Activated gamma-delta T cell treated with Interleukin-2 at 50 U/mL for 16 hours (primary cell): ENCODE measurements around the gene JCAD.
"Not testable (repeated sequence)": the region's sequence is repeated elsewhere in the genome, so short reads cannot be mapped to it uniquely, and the experiment has no call there.

Experiments
- DNase-seq: peaks from one replicate; pipeline ENCODE4 v3.0.0-alpha.2; 2020

The JCAD gene

GRCh38 chr10:30059209-30060107 lies at the start of gene JCAD:
TSS of gene JCAD (minus strand) at chr10:30059586. CDS start at chr10:30047812, 11,774 bp downstream.
- DNase-seq: peak; percentile 36

- DNase-seq: no peak
Measured at GRCh38 chr10:30106987-30107386, 47.6 kb upstream of the JCAD start.

- DNase-seq: no peak
Measured at GRCh38 chr10:30103595-30104320, 44.4 kb upstream of the JCAD start.

GRCh38 chr10:30099706-30100105 lies 40.3 kb upstream of the JCAD start:
- not testable (repeated sequence) for DNase-seq

GRCh38 chr10:30099101-30099500 lies 39.7 kb upstream of the JCAD start:
- no peak for DNase-seq

GRCh38 chr10:30098629-30099028 lies 39.2 kb upstream of the JCAD start:
- DNase-seq: no peak

GRCh38 chr10:30096564-30096963 lies 37.2 kb upstream of the JCAD start:
- no peak for DNase-seq

- no peak for DNase-seq
Measured at GRCh38 chr10:30095631-30096422, 36.4 kb upstream of the JCAD start.

- no peak for DNase-seq
Measured at GRCh38 chr10:30094601-30095000, 35.2 kb upstream of the JCAD start.

- no peak for DNase-seq
Measured at GRCh38 chr10:30093303-30093950, 34.0 kb upstream of the JCAD start.

- DNase-seq: no peak
Measured at GRCh38 chr10:30092151-30092790, 32.9 kb upstream of the JCAD start.

GRCh38 chr10:30091136-30091535 lies 31.8 kb upstream of the JCAD start:
- DNase-seq: no peak

- no peak for DNase-seq
Measured at GRCh38 chr10:30088178-30088577, 28.8 kb upstream of the JCAD start.

- no peak for DNase-seq
Measured at GRCh38 chr10:30083934-30084333, 24.5 kb upstream of the JCAD start.

- DNase-seq: no peak
Measured at GRCh38 chr10:30081182-30081581, 21.8 kb upstream of the JCAD start.

GRCh38 chr10:30080161-30080560 lies 20.8 kb upstream of the JCAD start:
- DNase-seq: no peak

GRCh38 chr10:30079408-30079807 lies 20.0 kb upstream of the JCAD start:
- no peak for DNase-seq

GRCh38 chr10:30075481-30075880 lies 16.1 kb upstream of the JCAD start:
- DNase-seq: no peak

- DNase-seq: no peak
Measured at GRCh38 chr10:30074933-30075332, 15.5 kb upstream of the JCAD start.

GRCh38 chr10:30074090-30074489 lies 14.7 kb upstream of the JCAD start:
- no peak for DNase-seq

GRCh38 chr10:30073767-30074060 lies 14.3 kb upstream of the JCAD start:
- DNase-seq: no peak

- no peak for DNase-seq
Measured at GRCh38 chr10:30073045-30073766, 13.8 kb upstream of the JCAD start.
